Endothelial cell of hepatic sinusoid (primary cell): ENCODE data around the gene MAPKAP1.

Experiments used
- in situ Hi-C: cut with HindIII; loops from 2 replicates; pipeline ENCODE4 v1.10.0; 2017; ENCODE audit warnings: low sequenced_read_pairs

The MAPKAP1 gene

DNA sequence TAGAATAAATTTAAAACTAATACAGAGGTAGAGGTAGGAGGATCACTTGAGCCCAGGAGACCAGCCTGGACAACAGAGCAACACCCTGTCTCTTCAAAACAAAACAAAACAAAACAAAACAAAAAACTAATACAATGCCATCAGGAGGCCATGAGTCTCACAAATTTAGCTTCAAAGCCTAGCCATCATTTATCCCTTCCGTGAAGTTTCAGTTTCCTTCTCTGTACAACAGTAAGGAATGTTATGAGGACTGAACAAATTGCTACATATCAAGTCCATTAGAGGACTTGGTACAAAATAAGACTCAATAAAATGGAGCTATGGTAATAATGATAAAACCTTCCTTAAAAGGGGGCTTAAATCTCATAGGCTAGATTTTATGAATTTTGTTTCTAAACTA is 60.8 kb downstream of the MAPKAP1 start:
- in situ Hi-C loops = no loop called here

- in situ Hi-C loops = no loop called here
Observed at GRCh38 chr9:125644819-125645507, 62.0 kb downstream of the MAPKAP1 start.

DNA sequence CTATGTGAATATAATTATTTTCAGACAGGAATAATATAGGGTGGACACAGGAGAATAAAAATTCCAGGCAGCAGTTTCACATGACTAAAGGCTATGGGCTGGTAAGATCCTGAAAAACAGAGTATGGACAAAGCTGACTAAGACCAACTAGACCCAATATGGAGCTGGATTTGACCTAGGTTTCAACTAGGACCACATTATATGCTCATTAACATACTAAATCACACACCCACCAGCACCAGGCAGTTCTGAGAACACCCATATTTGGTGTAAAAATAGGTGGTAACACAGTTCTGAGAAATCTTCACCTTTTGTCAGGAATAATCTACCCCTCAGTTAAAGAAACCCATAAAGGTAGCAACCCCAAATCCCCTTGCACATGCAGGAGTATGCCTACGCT is 64.7 kb downstream of the MAPKAP1 start:
- in situ Hi-C loops = no loop called here

DNA sequence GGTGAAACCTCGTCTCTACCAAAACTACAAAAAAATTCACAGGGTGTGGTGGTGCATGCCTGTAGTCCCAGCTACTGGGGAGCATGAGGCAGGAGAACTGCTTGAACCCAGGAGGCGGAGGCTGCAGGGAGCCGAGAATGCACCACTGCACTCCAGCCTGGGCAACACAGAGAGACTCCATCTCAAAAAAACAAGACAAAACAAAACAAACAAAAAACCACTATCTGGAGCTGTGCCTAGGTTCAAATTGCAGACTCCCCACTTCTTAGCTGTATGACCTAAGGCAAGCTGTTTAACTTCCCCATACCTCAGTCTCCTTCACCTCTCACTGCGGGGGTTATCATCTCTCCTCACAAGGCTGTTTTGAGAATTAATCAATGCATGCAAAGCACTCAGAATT is 68.0 kb downstream of the MAPKAP1 start:
- in situ Hi-C loops = no loop called here

- in situ Hi-C loops = no loop called here
Observed at GRCh38 chr9:125638239-125639045, 68.6 kb downstream of the MAPKAP1 start.

GRCh38 chr9:125637241-125637640 is 69.8 kb downstream of the MAPKAP1 start:
- in situ Hi-C loops = no loop called here

DNA sequence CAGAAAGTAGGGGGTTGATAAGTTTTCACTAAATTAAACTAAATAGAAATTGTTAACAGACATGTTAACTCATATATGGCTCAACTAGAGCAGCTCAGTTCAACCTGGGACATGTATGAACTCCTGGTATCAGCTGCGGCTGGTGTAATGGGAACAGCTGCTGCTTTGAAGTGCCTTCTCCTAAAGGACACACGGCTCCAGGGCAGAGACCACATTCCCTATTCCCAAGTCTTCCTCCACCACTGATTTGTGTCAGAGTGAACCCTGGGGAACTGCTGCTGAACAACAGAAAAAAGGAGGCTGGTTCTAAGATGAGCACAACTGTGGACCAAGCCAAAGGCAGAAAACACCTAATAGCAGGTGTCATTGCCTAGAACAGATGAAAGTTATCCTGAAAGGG is 71.1 kb downstream of the MAPKAP1 start:
- in situ Hi-C loops = no loop called here

- in situ Hi-C loops = no loop called here
Observed at GRCh38 chr9:125634040-125634717, 72.8 kb downstream of the MAPKAP1 start.

- in situ Hi-C loops = no loop called here
Observed at GRCh38 chr9:125633116-125633745, 73.8 kb downstream of the MAPKAP1 start.

- in situ Hi-C loops = no loop called here
Observed at GRCh38 chr9:125632321-125633115, 74.5 kb downstream of the MAPKAP1 start.

DNA sequence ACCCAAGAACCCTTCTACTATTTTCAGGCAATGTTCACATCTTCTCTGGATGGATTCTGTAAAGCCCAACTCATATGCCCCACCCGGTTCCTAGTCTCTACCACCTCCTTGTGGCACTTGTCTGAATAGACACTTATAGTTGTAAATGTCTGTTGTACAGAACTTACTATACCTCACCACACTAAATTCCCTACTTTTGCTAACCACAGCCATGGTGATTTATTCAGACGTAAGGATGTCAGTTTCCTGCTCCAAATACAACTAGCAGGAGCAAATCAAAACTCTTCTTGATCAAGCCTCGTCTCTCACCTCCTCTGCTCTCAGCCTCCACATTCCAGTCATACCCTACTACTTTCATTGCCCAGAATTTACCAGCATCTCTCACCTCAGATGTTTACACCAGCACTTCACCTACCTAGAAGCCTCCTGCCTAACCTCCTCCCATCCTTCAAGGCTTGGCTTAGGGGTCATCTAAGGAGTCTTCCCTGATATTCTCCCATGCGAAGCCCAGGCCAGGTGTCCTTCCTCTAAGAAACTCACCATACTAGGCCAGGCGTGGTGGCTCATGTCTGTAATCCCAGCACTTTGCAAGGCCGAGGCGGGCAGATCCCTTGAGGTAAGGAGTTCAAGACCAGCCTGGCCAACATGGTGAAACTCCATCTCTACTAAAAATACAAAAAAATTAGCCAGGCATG is 75.5 kb downstream of the MAPKAP1 start:
- in situ Hi-C loops = no loop called here

- in situ Hi-C loops = no loop called here
Observed at GRCh38 chr9:125630436-125630835, 76.6 kb downstream of the MAPKAP1 start.

DNA sequence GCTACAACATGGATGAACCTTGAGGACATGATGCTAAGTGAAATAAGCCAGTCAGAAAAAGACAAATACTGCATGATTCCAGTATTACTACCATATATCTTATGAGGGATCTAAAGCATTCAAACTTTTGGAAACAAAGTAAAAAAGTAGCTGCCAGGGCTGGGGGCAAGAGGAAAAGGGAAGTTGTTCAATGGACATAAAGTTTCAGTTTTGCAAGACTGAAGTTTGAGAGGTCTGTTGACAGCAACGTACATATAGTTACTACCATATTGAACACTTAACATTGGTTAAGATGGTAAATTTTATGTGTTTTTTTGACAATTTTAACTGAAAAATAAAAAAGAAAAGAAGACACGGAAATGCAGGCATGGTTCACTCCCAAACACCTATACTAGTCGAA is 77.6 kb downstream of the MAPKAP1 start:
- in situ Hi-C loops = no loop called here

DNA sequence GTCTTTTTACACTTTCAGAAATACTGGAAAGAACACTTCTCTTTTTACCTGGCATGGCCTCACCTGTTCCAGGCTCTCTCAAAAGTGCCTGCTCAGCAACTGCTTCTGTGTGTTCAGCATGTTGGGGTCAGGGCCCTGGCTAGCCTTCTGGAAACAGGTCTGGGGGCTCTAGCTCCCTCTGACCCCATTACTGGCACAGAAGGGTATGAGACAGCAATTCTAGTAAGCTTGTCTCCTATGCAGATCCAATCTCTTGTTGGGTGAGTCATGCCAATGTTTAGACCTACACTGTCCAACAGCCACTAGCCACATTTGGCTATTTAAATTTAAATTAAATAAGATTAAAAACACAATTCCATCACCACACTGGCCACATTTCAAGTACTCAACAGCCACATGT is 80.8 kb downstream of the MAPKAP1 start:
- in situ Hi-C loops = no loop called here

GRCh38 chr9:125621170-125621569 is 85.8 kb downstream of the MAPKAP1 start:
- in situ Hi-C loops = no loop called here

DNA sequence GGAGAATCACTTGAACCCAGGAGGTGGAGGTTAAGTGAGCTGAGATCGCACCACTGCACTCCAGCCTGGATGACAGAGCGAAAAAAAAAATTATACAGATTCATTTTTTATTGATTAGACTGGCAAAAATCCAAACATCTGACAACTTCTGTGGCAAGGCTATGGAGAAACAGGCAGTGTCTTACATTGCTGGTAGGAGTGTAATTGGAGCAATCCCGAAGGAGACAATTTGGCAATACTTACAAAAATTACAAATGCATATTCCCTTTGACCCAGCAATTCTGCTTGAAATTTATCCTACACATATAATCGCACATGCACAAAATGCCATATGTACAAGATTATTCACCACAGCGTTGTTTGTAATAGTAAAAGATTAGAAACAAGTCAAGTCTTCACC is 86.8 kb downstream of the MAPKAP1 start:
- in situ Hi-C loops = no loop called here

GRCh38 chr9:125617087-125617486 is 89.9 kb downstream of the MAPKAP1 start:
- in situ Hi-C loops = no loop called here

- in situ Hi-C loops = no loop called here
Observed at GRCh38 chr9:125613141-125613540, 93.9 kb downstream of the MAPKAP1 start.

DNA sequence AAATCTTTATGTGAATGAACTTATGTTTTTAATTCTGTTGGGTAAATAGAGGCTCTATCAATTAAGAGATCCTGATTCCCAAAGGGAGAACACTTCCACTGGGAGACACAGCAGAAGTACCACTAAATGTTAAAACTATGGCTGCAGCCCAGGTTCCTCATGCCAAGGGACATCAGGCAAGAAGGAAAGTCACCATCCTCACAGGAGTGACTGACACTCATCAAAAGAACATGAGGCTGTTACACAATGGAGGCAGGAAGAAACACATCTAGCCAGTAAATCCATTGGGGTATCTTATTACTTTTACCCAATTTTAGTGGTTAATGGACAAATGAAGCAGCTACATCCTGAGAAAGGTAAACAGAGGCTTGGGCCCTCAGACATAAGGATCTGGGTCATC is 94.4 kb downstream of the MAPKAP1 start:
- in situ Hi-C loops = no loop called here
